Activated naive CD4-positive, alpha-beta T cell treated with anti-CD3 and anti-CD28 coated beads for 36 hours (primary cell): ENCODE data around the gene ZYX. TPM values are rescaled to one million over a fixed set of nuclear protein-coding genes. Genes with fewer than 3 reads are reported as not detected.

Experiments used
- CTCF ChIA-PET: fragments of 350-600 bp; sonication (Branson Sonifier 250); formaldehyde crosslinking; loops from one replicate; lab custom pipeline; 2021; ENCODE audit warnings: antibody characterized with exemption; lab: Charles Lee
- DNase-seq: peaks from one replicate; pipeline ENCODE4 v3.0.0-alpha.2; 2020
- H3K27ac Mint-ChIP-seq: one replicate; pipeline ENCODE4 v1.8.0; 2021; ENCODE audit warnings: mild to moderate bottlenecking, mixed read lengths
- H3K27me3 Mint-ChIP-seq: one replicate; pipeline ENCODE4 v1.8.0; 2021; ENCODE audit warnings: low read depth, mixed read lengths
- H3K36me3 Mint-ChIP-seq: one replicate; pipeline ENCODE4 v1.8.0; 2021; ENCODE audit warnings: low read depth, mixed read lengths
- H3K4me1 Mint-ChIP-seq: one replicate; pipeline ENCODE4 v1.8.0; 2021; ENCODE audit warnings: low read depth, mixed read lengths
- H3K4me3 Mint-ChIP-seq: one replicate; pipeline ENCODE4 v1.8.0; 2021; ENCODE audit warnings: mild to moderate bottlenecking, moderate library complexity, mixed read lengths
- H3K9me3 Mint-ChIP-seq: one replicate; pipeline ENCODE4 v1.8.0; 2021; ENCODE audit warnings: mixed read lengths
- intact Hi-C: fragments of 100-400 bp; cut with micrococcal nuclease; formaldehyde crosslinking; loops from one replicate; pipeline ENCODE4 v1.15.1; 2023
- total RNA-seq, 2 experiments: library from RNA; stranded (reverse); gene quantifications; one replicate each; pipeline ENCODE4 v1.2.3, GENCODE V29; 2021

Gene ZYX
- total RNA-seq, 2 experiments from 2014 or later = 75.1 to 81.5 TPM

DNA sequence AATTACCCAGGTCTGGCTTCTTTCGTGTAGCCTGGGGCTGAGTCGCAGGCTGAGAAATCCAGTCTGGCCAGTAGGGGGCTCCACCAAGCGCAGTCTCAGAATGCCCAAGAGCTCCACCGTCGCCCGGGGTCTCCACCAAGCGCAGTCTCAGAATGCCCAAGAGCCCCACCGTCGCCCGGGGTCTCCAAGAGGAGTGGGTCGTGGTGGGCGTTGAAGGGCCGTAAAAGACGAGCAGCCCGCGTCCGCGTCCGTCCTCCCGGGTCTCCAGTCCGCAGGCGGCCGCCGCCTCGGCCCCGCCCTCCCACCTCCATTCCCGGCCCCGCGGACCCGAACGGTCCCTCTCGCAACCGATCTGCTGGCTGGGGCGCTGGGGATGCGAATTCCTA, 892 bp upstream of the ZYX start:
- H3K4me1 Mint-ChIP-seq = peaks cover 35% of the 10 kb centered on the region
- intact Hi-C loops = loop anchor here (1.0 to 5.0 kb wide), 9 partner anchors 8 to 1641 kb away; partner anchors contain the start of genes GSTK1 and SSBP1
- H3K36me3 Mint-ChIP-seq = no peaks in the 10 kb centered on the region
- DNase-seq = peak; percentile 93
- H3K27ac Mint-ChIP-seq = peak overlapping the region; percentile 92
- no peaks in the 10 kb centered on the region for H3K9me3 Mint-ChIP-seq
- peak overlapping the region; percentile 82 for H3K4me3 Mint-ChIP-seq
- CTCF ChIA-PET = interaction anchor here (0.6 to 4.1 kb wide), 21 partner anchors 11 to 1167 kb away, joined by 3 to 73 read pairs (median 5); partner anchors contain the start of gene EPHA1
- H3K27me3 Mint-ChIP-seq = no peaks in the 10 kb centered on the region

DNA sequence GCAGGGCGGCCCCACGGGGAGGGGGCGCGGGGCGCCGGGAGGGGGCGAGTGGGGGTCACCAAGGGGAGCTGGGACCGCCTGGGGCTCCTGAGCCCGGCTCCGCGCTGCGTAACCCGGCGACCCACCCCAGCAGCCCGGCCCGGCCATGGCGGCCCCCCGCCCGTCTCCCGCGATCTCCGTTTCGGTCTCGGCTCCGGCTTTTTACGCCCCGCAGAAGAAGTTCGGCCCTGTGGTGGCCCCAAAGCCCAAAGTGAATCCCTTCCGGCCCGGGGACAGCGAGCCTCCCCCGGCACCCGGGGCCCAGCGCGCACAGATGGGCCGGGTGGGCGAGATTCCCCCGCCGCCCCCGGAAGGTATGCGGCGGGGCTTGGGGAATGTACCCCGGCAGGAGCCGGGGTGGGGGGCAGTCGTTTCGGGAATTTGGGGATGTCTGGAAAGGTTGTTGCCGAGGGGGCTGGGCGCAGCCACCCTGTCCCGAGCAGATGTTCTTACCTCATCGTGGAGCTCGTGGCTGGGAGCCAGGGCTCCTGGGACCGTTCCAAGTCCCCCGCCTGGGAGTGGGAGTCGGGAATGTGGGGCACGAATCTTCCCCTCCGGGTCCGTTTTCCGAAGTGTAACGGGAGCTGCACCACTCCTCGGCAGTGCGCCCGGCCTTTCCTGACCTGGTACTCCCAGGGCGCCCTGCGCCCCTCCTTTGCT, 431 bp downstream of the ZYX start:
- Mint-ChIP-seq H3K4me1 (peaks cover 23% of the 10 kb centered on the region), H3K4me3 (peak overlapping the region; percentile 59), H3K9me3 (no peaks in the 10 kb centered on the region), H3K27ac (peak overlapping the region; percentile 51), H3K36me3 (no peaks in the 10 kb centered on the region), H3K27me3 (no peaks in the 10 kb centered on the region)
- CTCF ChIA-PET = interaction anchor here (0.6 to 4.1 kb wide), 3 partner anchors 25 to 139 kb away, joined by 3 to 73 read pairs (median 3); partner anchors contain the start of gene EPHA1
- DNase-seq = no peak
- intact Hi-C loops = loop anchor here (1.0 to 5.0 kb wide), 6 partner anchors 36 to 1643 kb away; partner anchors contain the start of genes CASP2 and SSBP1

DNA sequence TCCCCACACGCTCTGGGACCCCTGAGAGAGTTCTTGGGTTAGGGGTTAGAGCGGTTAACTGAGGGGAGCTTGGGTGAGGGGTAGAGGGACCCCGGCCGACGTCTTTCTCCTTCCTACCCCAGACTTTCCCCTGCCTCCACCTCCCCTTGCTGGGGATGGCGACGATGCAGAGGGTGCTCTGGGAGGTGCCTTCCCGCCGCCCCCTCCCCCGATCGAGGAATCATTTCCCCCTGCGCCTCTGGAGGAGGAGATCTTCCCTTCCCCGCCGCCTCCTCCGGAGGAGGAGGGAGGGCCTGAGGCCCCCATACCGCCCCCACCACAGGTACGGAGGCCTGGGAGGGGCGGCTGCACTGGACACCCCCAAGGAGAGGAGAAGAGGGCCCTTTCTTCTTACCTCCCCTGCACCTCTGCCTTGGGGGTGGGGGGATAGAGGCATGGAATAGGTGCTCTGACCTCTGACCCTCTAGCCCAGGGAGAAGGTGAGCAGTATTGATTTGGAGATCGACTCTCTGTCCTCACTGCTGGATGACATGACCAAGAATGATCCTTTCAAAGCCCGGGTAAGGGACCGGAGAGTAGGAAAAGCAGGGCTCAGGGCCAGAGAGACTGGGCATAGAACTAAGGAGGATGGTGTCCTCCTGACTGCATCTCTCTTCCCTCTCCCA, 1.1 kb downstream of the ZYX start:
- H3K27me3 Mint-ChIP-seq = no peaks in the 10 kb centered on the region
- no peak for DNase-seq
- peak overlapping the region; percentile 59 for H3K4me3 Mint-ChIP-seq
- H3K9me3 Mint-ChIP-seq = no peaks in the 10 kb centered on the region
- H3K27ac Mint-ChIP-seq = no peak overlapping the region
- peaks cover 21% of the 10 kb centered on the region for H3K4me1 Mint-ChIP-seq
- intact Hi-C loops = loop anchor here (5.0 kb wide), 1 partner anchor 125 kb away; no protein-coding TSS in a partner anchor
- no peaks in the 10 kb centered on the region for H3K36me3 Mint-ChIP-seq
- CTCF ChIA-PET = interaction anchor here (0.6 to 4.1 kb wide), 5 partner anchors 24 to 142 kb away, joined by 3 to 73 read pairs (median 3); partner anchors contain the start of gene EPHA1

DNA sequence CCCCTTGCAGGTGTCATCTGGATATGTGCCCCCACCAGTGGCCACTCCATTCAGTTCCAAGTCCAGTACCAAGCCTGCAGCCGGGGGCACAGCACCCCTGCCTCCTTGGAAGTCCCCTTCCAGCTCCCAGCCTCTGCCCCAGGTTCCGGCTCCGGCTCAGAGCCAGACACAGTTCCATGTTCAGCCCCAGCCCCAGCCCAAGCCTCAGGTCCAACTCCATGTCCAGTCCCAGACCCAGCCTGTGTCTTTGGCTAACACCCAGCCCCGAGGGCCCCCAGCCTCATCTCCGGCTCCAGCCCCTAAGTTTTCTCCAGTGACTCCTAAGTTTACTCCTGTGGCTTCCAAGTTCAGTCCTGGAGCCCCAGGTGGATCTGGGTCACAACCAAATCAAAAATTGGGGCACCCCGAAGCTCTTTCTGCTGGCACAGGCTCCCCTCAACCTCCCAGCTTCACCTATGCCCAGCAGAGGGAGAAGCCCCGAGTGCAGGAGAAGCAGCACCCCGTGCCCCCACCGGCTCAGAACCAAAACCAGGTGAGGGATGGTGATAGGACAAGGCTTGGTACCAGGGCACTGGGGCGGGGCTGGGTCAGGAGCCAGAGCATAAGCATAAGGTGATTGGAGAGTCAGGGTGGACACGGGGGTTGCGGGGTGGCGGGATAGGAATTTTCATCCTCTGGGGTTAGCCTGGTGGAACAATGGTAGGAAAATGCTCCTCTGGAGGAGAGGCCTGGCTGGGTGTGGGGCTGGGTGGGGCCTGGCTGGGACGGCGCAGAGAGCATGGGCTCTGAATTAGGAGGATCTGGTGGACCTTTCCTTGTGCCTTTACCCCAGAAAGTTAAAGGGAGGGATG, 1.9 kb downstream of the ZYX start:
- Mint-ChIP-seq H3K4me3 (peak overlapping the region; percentile 59), H3K27ac (no peak overlapping the region), H3K36me3 (no peaks in the 10 kb centered on the region), H3K27me3 (no peaks in the 10 kb centered on the region), H3K4me1 (peaks cover 18% of the 10 kb centered on the region), H3K9me3 (no peaks in the 10 kb centered on the region)
- no peak for DNase-seq
- CTCF ChIA-PET = interaction anchor here (1.1 to 2.8 kb wide), 3 partner anchors 18 to 143 kb away, joined by 3 to 9 read pairs (median 4); no protein-coding TSS in a partner anchor
- intact Hi-C loops = loop anchor here (5.0 kb wide), 1 partner anchor 124 kb away; no protein-coding TSS in a partner anchor

DNA sequence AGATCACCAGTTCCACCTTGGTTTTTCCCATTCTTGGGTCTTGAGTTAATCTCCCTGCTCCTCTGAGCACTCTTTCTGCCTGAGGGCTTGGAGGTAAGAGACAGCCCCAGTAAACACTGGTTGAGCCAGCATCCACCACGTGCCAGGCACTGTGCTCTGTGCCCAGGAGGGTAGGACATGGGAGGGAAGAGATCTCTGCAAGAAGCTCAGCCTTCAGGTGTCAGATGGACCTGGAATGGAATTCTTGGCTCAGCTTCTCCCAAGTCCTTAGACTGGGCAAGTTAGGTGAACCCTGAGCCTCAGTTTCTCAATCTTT, 2.5 kb downstream of the ZYX start:
- no peaks in the 10 kb centered on the region for H3K9me3 Mint-ChIP-seq
- H3K27me3 Mint-ChIP-seq = no peaks in the 10 kb centered on the region
- DNase-seq = no peak
- CTCF ChIA-PET = interaction anchor here (1.1 to 2.8 kb wide), 6 partner anchors 18 to 143 kb away, joined by 3 to 9 read pairs (median 4); no protein-coding TSS in a partner anchor
- intact Hi-C loops = loop anchor here (5.0 kb wide), 1 partner anchor 124 kb away; no protein-coding TSS in a partner anchor
- H3K27ac Mint-ChIP-seq = no peak overlapping the region
- H3K4me3 Mint-ChIP-seq = no peak overlapping the region
- H3K36me3 Mint-ChIP-seq = no peaks in the 10 kb centered on the region
- peaks cover 12% of the 10 kb centered on the region for H3K4me1 Mint-ChIP-seq

DNA sequence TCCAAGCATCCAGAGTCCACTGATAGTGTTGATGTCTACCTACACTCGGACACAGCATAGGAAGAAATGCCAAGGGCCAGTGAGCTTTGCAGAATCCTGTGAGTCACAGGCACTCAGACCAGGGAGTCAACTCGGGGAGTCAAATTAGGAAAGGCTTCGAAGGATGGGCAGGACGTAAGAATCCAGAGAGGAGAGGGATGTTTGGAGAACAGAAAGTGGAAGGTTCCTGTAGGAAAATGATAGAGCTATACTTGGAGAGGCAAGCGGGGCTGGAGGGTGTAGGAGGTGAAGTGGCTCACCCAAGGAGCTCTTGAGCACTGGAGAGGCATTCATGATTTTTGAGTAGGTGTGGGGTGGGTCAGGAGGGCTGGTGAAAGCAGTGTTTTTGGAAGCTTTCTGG, 3.0 kb downstream of the ZYX start:
- Mint-ChIP-seq H3K36me3 (no peaks in the 10 kb centered on the region), H3K4me1 (peaks cover 7% of the 10 kb centered on the region), H3K27me3 (no peaks in the 10 kb centered on the region), H3K27ac (no peak overlapping the region), H3K4me3 (no peak overlapping the region), H3K9me3 (no peaks in the 10 kb centered on the region)
- DNase-seq = no peak
- intact Hi-C loops = loop anchor here (5.0 kb wide), 1 partner anchor 123 kb away; no protein-coding TSS in a partner anchor
- CTCF ChIA-PET = interaction anchor here (0.9 to 2.8 kb wide), 8 partner anchors 13 to 144 kb away, joined by 3 to 9 read pairs (median 4); no protein-coding TSS in a partner anchor

DNA sequence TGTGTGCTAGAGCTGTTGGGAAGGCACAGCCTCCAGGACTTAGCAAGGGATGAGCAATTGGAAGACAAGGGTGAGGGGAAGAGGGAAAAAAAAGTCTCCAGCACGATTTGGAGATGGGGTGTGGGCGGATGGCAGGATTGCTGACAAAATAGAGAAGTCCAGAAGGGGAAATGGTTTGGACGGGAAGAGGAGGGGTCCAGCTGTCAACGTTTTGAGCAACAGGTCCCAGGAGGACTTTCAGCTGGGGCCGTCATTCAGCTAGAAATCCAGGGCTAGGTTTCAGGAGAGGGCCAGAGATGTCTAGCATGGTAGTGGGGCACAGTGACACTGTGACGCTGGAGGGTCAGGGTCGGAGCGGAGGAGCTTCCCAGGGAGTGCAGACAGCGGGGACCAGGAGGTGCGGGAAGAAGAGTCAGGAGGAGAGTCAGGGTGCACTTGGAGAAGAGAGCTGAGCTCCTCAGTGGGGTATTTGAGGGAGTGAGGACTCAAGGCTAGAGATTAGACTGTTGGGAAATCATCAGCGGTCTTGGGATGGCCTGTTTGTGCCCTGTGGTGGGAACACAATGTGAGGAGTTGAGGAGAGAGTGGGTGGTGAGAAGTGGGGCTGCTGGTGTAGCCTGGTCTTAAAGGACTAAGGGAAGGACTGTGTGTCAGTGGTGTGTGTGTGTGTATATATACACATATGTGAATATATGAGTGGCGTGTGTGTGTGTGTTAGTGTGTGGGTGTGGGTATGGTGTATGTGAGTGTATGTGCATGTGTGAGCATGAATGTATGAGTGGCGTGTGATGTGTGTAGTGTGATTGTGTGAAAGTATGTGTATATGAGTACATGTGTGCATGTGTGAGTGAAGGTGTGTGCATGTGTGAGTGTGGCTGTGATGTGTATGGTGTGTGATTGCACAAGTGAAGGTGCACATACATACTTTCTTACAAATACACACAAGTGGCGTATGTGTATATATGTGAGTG, 3.8 kb downstream of the ZYX start:
- H3K9me3 Mint-ChIP-seq = no peaks in the 10 kb centered on the region
- no peaks in the 10 kb centered on the region for H3K27me3 Mint-ChIP-seq
- DNase-seq = no peak
- intact Hi-C loops = loop anchor here (5.0 kb wide), 1 partner anchor 122 kb away; no protein-coding TSS in a partner anchor
- H3K27ac Mint-ChIP-seq = no peak overlapping the region
- peaks cover 7% of the 10 kb centered on the region for H3K4me1 Mint-ChIP-seq
- peaks cover 2% of the 10 kb centered on the region for H3K36me3 Mint-ChIP-seq
- CTCF ChIA-PET = interaction anchor here (0.9 to 2.8 kb wide), 7 partner anchors 13 to 144 kb away, joined by 3 to 9 read pairs (median 3); no protein-coding TSS in a partner anchor
- H3K4me3 Mint-ChIP-seq = no peak overlapping the region

DNA sequence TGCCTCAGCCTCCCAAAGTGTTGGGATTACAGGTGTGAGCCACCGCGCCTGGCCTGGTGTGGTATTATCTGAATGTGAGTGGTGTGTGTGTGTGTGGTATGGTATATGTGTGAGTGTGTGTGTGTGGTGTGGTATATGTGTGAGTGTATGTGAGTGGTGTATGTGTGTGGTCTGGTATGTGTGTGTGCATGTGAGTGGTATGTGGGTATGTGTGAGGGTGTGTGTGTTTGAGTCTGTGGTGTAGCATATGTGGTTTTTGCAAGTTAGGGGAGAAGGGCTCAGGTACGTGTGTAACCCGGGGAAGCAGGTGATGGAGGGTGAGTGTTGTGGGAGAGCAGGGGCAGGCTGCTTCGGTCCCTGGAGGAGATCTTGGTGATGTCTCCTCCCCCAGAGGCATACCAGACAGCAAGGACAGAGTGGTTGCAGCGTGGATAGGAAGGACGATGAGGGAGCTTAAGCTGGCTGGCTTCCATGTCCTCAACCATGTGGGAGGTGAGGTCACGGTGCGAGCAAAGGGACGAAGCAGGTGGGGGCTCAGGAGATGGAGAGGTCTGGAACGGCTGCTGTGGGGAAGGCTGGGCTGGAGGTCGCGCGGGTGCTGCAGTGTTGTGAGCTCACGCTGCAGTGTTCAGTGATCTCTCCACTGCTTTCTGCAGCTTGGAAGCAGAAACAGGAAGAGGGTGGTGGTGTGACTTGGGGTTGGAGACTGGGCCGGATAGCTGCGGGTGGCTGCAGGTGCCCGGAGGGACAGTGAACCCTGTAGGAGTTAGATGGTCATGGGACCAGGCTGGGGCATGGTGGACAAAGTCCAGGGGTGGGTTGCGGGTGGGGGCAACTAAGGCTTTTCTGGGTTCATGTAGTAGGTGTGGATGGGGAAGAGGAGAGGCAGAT, 5.0 kb downstream of the ZYX start:
- DNase-seq = peak; percentile 52
- Mint-ChIP-seq H3K27ac (no peak overlapping the region), H3K36me3 (peaks cover 5% of the 10 kb centered on the region), H3K4me3 (no peak overlapping the region), H3K27me3 (no peaks in the 10 kb centered on the region), H3K9me3 (no peaks in the 10 kb centered on the region), H3K4me1 (peaks cover 10% of the 10 kb centered on the region)
- CTCF ChIA-PET = interaction anchor here (1.9 kb wide), 1 partner anchor 146 kb away, joined by 7 read pairs; no protein-coding TSS in a partner anchor
- intact Hi-C loops = no loop called here

DNA sequence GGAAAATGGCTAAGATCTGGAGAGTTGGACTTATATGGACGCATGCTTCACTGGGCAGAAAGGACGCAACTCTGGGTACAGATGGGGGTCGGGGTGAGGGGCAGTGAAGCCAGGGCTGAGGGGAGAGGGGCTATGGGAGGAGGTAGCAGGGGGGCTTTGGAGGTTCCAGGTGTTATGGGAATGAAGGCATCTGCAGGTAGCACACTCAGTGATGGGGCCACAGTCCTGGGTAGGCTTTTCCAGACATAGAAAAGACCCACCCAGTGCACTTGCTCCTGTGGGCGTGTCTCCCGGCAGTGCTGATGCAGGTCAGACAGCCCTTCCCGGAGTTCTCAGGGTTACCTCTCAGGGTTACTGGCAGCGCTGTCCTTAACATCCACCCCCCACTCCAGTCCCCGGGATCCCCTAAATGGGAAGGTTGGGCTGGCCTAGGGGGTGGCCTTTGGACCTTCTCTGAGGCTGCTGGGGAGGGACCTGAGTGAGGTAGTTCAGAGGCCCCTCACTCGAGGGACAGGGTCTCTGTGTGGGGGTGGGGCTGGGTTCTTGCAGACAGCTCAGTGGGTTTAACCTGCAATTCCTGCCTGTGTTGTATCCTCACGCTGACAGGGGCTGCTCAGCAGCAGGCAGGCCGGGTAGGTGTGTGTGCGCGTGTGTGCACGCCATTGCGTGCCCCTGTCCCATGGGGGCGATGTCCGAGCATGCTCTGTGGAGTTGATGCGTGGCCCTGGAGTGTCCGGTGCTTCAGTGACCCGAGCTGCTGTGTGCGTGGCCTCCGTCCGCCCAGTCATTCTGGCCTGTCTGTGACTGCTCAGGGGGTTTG, 6.2 kb downstream of the ZYX start:
- H3K27ac Mint-ChIP-seq = no peak overlapping the region
- peaks cover 5% of the 10 kb centered on the region for H3K36me3 Mint-ChIP-seq
- peaks cover 10% of the 10 kb centered on the region for H3K4me1 Mint-ChIP-seq
- no peaks in the 10 kb centered on the region for H3K9me3 Mint-ChIP-seq
- intact Hi-C loops = no loop called here
- no peaks in the 10 kb centered on the region for H3K27me3 Mint-ChIP-seq
- no peak for DNase-seq
- H3K4me3 Mint-ChIP-seq = no peak overlapping the region
- CTCF ChIA-PET = interaction anchor here (1.0 to 1.2 kb wide), 2 partner anchors 9 to 16 kb away, joined by 3 read pairs; no protein-coding TSS in a partner anchor
